IMR-90 (cell line): ENCODE data around the gene FUT4. TPM values are rescaled to one million over a fixed set of nuclear protein-coding genes. Genes with fewer than 3 reads are reported as not detected.

ENCODE experiments used
- ATAC-seq: fragments of 200-7000 bp; cut with Tn5 transposase; 2 replicates; pipeline ENCODE4 v1.9.1; 2020; ENCODE audit warnings: low read depth, mild to moderate bottlenecking, moderate library complexity
- BruUV-seq: library from RNA; stranded (reverse); fragments of 400-500 nt; replicated peaks from 2 replicates; lab custom pipeline; 2021; lab: Mats Ljungman, UMichigan
- CTCF ChIA-PET: fragments of 300-600 bp; formaldehyde crosslinking; extraction: SDS; loops from one replicate; lab custom pipeline; 2021; ENCODE audit warnings: antibody characterized with exemption; lab: Yijun Ruan, JAX
- POLR2A ChIA-PET: fragments of 300-600 bp; sonication (Branson Sonifier 250); formaldehyde crosslinking; loops from one replicate; lab custom pipeline; 2022; ENCODE audit warnings: antibody characterized with exemption; ENCODE audit not compliant: unreplicated experiment; lab: Charles Lee
- DNase-seq: peaks from one replicate; pipeline ENCODE4 v3.0.0; 2013
- H2AFZ ChIP-seq: replicated peaks from 2 replicates; pipeline ENCODE3; 2013; ENCODE audit warnings: low read length, mild to moderate bottlenecking; ENCODE audit not compliant: poor library complexity
- H2AK5ac ChIP-seq: 2 replicates; pipeline ENCODE4 v1.6.1; 2013; ENCODE audit warnings: low read depth, low read length, inconsistent platforms
- H2AK9ac ChIP-seq: replicated peaks from 2 replicates; pipeline ENCODE3; 2013; ENCODE audit warnings: mild to moderate bottlenecking, low read depth, low read length, moderate library complexity; ENCODE audit not compliant: poor library complexity
- H2BK120ac ChIP-seq: 2 replicates; pipeline ENCODE4 v1.6.1; 2013; ENCODE audit warnings: low read depth, low read length, inconsistent platforms
- H2BK15ac ChIP-seq: 3 replicates; pipeline ENCODE4 v1.6.1; 2013; ENCODE audit warnings: low read depth, low read length, inconsistent platforms
- H2BK20ac ChIP-seq: 2 replicates; pipeline ENCODE4 v1.6.1; 2013; ENCODE audit warnings: low read depth, mild to moderate bottlenecking, inconsistent platforms, low read length, moderate library complexity
- H2BK5ac ChIP-seq: 2 replicates; pipeline ENCODE4 v1.6.1; 2013; ENCODE audit warnings: mild to moderate bottlenecking, low read depth, low read length, inconsistent platforms; ENCODE audit not compliant: poor library complexity, severe bottlenecking
- H3K14ac ChIP-seq: replicated peaks from 2 replicates; pipeline ENCODE4 v1.6.1; 2013; ENCODE audit warnings: low read depth, low read length, inconsistent platforms
- H3K18ac ChIP-seq: 2 replicates; pipeline ENCODE4 v1.6.1; 2013; ENCODE audit warnings: low read depth, low read length, control low read depth
- H3K23ac ChIP-seq: 2 replicates; pipeline ENCODE4 v1.6.1; 2013; ENCODE audit warnings: low read depth, low read length, inconsistent platforms
- H3K27ac ChIP-seq: 2 replicates; pipeline ENCODE4 v1.5.1; 2013; ENCODE audit warnings: mild to moderate bottlenecking, control low read depth, low read length; ENCODE audit not compliant: insufficient read depth
- H3K27me3 ChIP-seq: 2 replicates; pipeline ENCODE4 v1.6.1; 2013; ENCODE audit warnings: low read length; ENCODE audit not compliant: control insufficient read depth, insufficient read depth
- H3K36me3 ChIP-seq: 2 replicates; pipeline ENCODE4 v1.6.1; 2013; ENCODE audit warnings: low read length, mixed read lengths; ENCODE audit not compliant: control insufficient read depth, insufficient read depth
- H3K4ac ChIP-seq: 2 replicates; pipeline ENCODE4 v1.6.1; 2013; ENCODE audit warnings: low read depth, low read length, inconsistent platforms
- H3K4me1 ChIP-seq: 2 replicates; pipeline ENCODE4 v1.6.1; 2013; ENCODE audit warnings: low read length, mixed read lengths; ENCODE audit not compliant: control insufficient read depth, insufficient read depth
- H3K4me2 ChIP-seq: 2 replicates; pipeline ENCODE4 v1.6.1; 2013; ENCODE audit warnings: low read depth, mild to moderate bottlenecking, control low read depth, low read length, moderate library complexity
- H3K4me3 ChIP-seq: 2 replicates; pipeline ENCODE4 v1.5.1; 2013; ENCODE audit warnings: low read depth, mild to moderate bottlenecking, control low read depth, low read length, moderate library complexity; ENCODE audit not compliant: insufficient read depth
- H3K56ac ChIP-seq: 2 replicates; pipeline ENCODE4 v1.6.1; 2013; ENCODE audit warnings: low read length, inconsistent platforms; ENCODE audit not compliant: insufficient read depth; ENCODE audit errors: extremely low read depth
- H3K79me1 ChIP-seq, 2 experiments: 2 replicates each; pipeline ENCODE4 v1.6.1; 2013; ENCODE audit warnings: low read length in 2 of 2, inconsistent platforms in 1 of 2, low read depth in 1 of 2
- H3K9ac ChIP-seq: 2 replicates; pipeline ENCODE4 v1.6.1; 2013; ENCODE audit warnings: low read depth, low read length, control low read depth
- H3K9me1 ChIP-seq: 2 replicates; pipeline ENCODE4 v1.6.1; 2013; ENCODE audit warnings: low read length, inconsistent platforms; ENCODE audit not compliant: insufficient read depth
- H3K9me3 ChIP-seq: 2 replicates; pipeline ENCODE4 v1.6.1; 2013; ENCODE audit warnings: low read length; ENCODE audit not compliant: control insufficient read depth, insufficient read depth
- H4K20me1 ChIP-seq: 2 replicates; pipeline ENCODE4 v1.6.1; 2013; ENCODE audit warnings: low read length, inconsistent platforms; ENCODE audit not compliant: insufficient read depth
- H4K5ac ChIP-seq: 2 replicates; pipeline ENCODE4 v1.6.1; 2013; ENCODE audit warnings: mild to moderate bottlenecking, low read depth, low read length, control low read depth
- H4K8ac ChIP-seq, 2 experiments: 2 replicates each; pipeline ENCODE4 v1.6.1; 2013; ENCODE audit warnings: low read depth in 2 of 2, low read length in 2 of 2, control low read depth in 1 of 2, inconsistent platforms in 1 of 2
- H4K91ac ChIP-seq: 2 replicates; pipeline ENCODE4 v1.6.1; 2013; ENCODE audit warnings: low read depth, low read length, inconsistent platforms; ENCODE audit not compliant: insufficient read depth
- BHLHE40 ChIP-seq: fragments of 150-350 bp; IDR thresholded peaks from 2 replicates; pipeline ENCODE4 v1.6.1; 2016; ENCODE audit warnings: mild to moderate bottlenecking, low read depth, low read length
- CEBPB ChIP-seq: IDR thresholded peaks from 2 replicates; pipeline ENCODE4 v1.6.1; 2012; ENCODE audit warnings: low read depth, low read length, improper control_type of control experiment
- CHD1 ChIP-seq: IDR thresholded peaks from 2 replicates; pipeline ENCODE4 v1.6.1; 2012; ENCODE audit warnings: low read depth, low read length, improper control_type of control experiment
- CTCF ChIP-seq: conservative IDR thresholded peaks from 2 replicates; pipeline ENCODE4 v1.5.1; 2012; ENCODE audit warnings: mild to moderate bottlenecking, low read depth, low read length, improper control_type of control experiment
- FOS ChIP-seq: fragments of 150-350 bp; IDR thresholded peaks from 2 replicates; pipeline ENCODE4 v1.6.1; 2016; ENCODE audit warnings: low read depth, low read length
- MAFK ChIP-seq: IDR thresholded peaks from 2 replicates; pipeline ENCODE4 v1.6.1; 2012; ENCODE audit warnings: low read depth, low read length, improper control_type of control experiment
- MAZ ChIP-seq: IDR thresholded peaks from 2 replicates; pipeline ENCODE4 v1.6.1; 2012; ENCODE audit warnings: low read depth, mild to moderate bottlenecking, low read length, improper control_type of control experiment, moderate library complexity, borderline replicate concordance
- MXI1 ChIP-seq: IDR thresholded peaks from 2 replicates; pipeline ENCODE4 v1.6.1; 2012; ENCODE audit warnings: low read depth, mild to moderate bottlenecking, low read length, moderate library complexity, borderline replicate concordance
- NFE2L2 ChIP-seq: fragments of 150-350 bp; IDR thresholded peaks from 2 replicates; pipeline ENCODE4 v1.6.1; 2016; ENCODE audit warnings: low read depth, mild to moderate bottlenecking, low read length
- POLR2A ChIP-seq: IDR thresholded peaks from 2 replicates; pipeline ENCODE4 v1.6.1; 2012; ENCODE audit warnings: mild to moderate bottlenecking, low read depth, low read length
- RAD21 ChIP-seq: IDR thresholded peaks from 2 replicates; pipeline ENCODE4 v1.6.1; 2012; ENCODE audit warnings: low read length, improper control_type of control experiment
- RCOR1 ChIP-seq: IDR thresholded peaks from 2 replicates; pipeline ENCODE4 v1.6.1; 2012; ENCODE audit warnings: mild to moderate bottlenecking, low read length, improper control_type of control experiment; ENCODE audit not compliant: insufficient replicate concordance
- RFX5 ChIP-seq: IDR thresholded peaks from 2 replicates; pipeline ENCODE4 v1.8.0; 2012; ENCODE audit warnings: low read depth, mild to moderate bottlenecking, low read length, moderate library complexity
- SMC3 ChIP-seq: fragments of 150-350 bp; IDR thresholded peaks from 2 replicates; pipeline ENCODE4 v1.6.1; 2016; ENCODE audit warnings: low read depth, mild to moderate bottlenecking, antibody characterized with exemption, low read length, moderate library complexity
- WGBS, 2 experiments: methylation state at CpG; one replicate each; pipeline versions ENCODE4 v1.1.5 to v1.1.7; 2013; ENCODE audit warnings: missing lambda C conversion rate in 2 of 2; ENCODE audit not compliant: insufficient read length in 1 of 2; ENCODE audit errors: extremely low coverage in 2 of 2; 5-methylcytosine and 5-hydroxymethylcytosine counted together
- dilution Hi-C: fragments of 300-500 bp; cut with HindIII; formaldehyde crosslinking; loops from one replicate; pipeline ENCODE4 v1.14.3; 2018; ENCODE audit warnings: low sequenced_read_pairs; ENCODE audit not compliant: unreplicated experiment
- in situ Hi-C: fragments of 300-500 bp; cut with MboI; formaldehyde crosslinking; loops from 3 replicates; pipeline ENCODE4 v1.14.3; 2019; ENCODE audit warnings: low sequenced_read_pairs, inconsistent platforms, mixed read lengths
- intact Hi-C: fragments of 100-400 bp; cut with micrococcal nuclease; formaldehyde crosslinking; loops from 2 replicates; pipeline ENCODE4 v1.10.0; 2022
- polyA plus RNA-seq, 3 experiments: library from polyadenylated mRNA; depleted of rRNA; stranded (reverse); fragments of >200 nt; gene quantifications; 2 replicates each; pipeline ENCODE4 v1.2.3, GENCODE V29; 2012; ENCODE audit warnings: low replicate concordance in 1 of 3
- total RNA-seq: library from RNA; depleted of rRNA; stranded (reverse); fragments of >200 nt; gene quantifications from 2 replicates; pipeline ENCODE4 v1.2.3, GENCODE V29; 2012
- TF ChIP-seq, protein P1 (sequence below): fragments of 150-350 bp; IDR thresholded peaks from 2 replicates; pipeline ENCODE4 v1.6.1; 2017; ENCODE audit warnings: mild to moderate bottlenecking, antibody characterized with exemption, low read length, low read depth
- TF ChIP-seq, protein P2 (sequence below): fragments of 150-350 bp; IDR thresholded peaks from 2 replicates; pipeline ENCODE4 v1.6.1; 2016; ENCODE audit warnings: low read depth, mild to moderate bottlenecking, low read length, moderate library complexity, borderline replicate concordance

The FUT4 gene
- total and polyA plus RNA-seq, 2 of the 4 experiments (the other 2 are of a cell fraction), result 2.2 to 2.4 TPM

DNA sequence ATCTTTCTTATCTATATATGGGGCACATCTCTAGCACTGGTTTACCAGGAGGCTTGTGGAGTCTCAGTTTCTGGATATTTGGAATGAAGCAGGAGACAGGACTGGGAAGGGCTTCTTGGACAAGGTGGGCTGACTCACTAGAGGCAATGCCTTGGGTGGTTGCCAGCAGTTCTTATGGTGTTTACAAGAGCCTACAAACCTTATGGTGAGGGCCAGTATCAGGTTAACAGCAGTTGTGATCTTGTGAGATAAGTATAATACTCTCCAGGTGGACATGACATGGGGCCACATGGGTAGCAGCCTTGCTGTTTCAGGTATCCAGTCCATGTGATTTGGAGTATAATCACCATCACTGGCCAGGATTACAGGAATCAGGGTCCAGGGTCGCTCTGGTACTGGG, 10.2 kb downstream of the FUT4 start:
- ATAC-seq (no peak), DNase-seq (peak; percentile 91)
- Histone ChIP-seq H3K9me1 (peaks cover 6% of the 10 kb centered on the region), H2BK120ac (no peak overlapping the region), H3K79me1 (peaks cover 2 to 20% of the 10 kb centered on the region in 2 experiments; a peak in 2 of 4 replicates), H4K8ac (no peak overlapping the region), H2AFZ (no peak overlapping the region), H2BK20ac (no peak overlapping the region), H3K27me3 (no peaks in the 10 kb centered on the region), H2BK15ac (no peak overlapping the region), H3K9me3 (no peaks in the 10 kb centered on the region), H3K36me3 (no peaks in the 10 kb centered on the region), H3K4me3 (no peak overlapping the region), H3K4me2 (no peak overlapping the region), H4K5ac (no peak overlapping the region), H3K9ac (no peak overlapping the region), H2BK5ac (no peak overlapping the region), H3K14ac (no peak overlapping the region), H3K56ac (no peak overlapping the region), H4K20me1 (no peaks in the 10 kb centered on the region), H3K27ac (no peak overlapping the region), H3K23ac (no peak overlapping the region), H3K4ac (no peak overlapping the region), H4K91ac (no peak overlapping the region), H3K18ac (no peak overlapping the region), H2AK9ac (peak overlapping the region; percentile 33), H2AK5ac (no peak overlapping the region), H3K4me1 (peaks cover 7% of the 10 kb centered on the region)
- intact Hi-C loops, result no loop called here
- TF ChIP-seq MXI1 (no peak), RCOR1 (no peak), MAFK (no peak), MAZ (no peak), CTCF (no peak), FOS (no peak), CHD1 (no peak), NFE2L2 (no peak), BHLHE40 (no peak), SMC3 (no peak), CEBPB (no peak), RAD21 (no peak), POLR2A (no peak), RFX5 (no peak)
- TF ChIP-seq, protein P1, sequence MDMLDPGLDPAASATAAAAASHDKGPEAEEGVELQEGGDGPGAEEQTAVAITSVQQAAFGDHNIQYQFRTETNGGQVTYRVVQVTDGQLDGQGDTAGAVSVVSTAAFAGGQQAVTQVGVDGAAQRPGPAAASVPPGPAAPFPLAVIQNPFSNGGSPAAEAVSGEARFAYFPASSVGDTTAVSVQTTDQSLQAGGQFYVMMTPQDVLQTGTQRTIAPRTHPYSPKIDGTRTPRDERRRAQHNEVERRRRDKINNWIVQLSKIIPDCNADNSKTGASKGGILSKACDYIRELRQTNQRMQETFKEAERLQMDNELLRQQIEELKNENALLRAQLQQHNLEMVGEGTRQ, result no peak
- TF ChIP-seq, protein P2, sequence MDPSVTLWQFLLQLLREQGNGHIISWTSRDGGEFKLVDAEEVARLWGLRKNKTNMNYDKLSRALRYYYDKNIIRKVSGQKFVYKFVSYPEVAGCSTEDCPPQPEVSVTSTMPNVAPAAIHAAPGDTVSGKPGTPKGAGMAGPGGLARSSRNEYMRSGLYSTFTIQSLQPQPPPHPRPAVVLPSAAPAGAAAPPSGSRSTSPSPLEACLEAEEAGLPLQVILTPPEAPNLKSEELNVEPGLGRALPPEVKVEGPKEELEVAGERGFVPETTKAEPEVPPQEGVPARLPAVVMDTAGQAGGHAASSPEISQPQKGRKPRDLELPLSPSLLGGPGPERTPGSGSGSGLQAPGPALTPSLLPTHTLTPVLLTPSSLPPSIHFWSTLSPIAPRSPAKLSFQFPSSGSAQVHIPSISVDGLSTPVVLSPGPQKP, result no peak
- dilution Hi-C loops, result no loop called here
- no TSS peak for BruUV-seq
- 40% methylated on average over 1 of the region's 1 CpG; no CpG with 5 or more reads in 1 of the 2 experiments for WGBS, 2 experiments
- in situ Hi-C loops, result no loop called here
- CTCF ChIA-PET, result no interaction called here
- POLR2A ChIA-PET, result no interaction called here
